ENCODE results near the gene WDPCP. TPM values are rescaled to one million over a fixed set of nuclear protein-coding genes. Genes with fewer than 3 reads are reported as not detected.

Gene WDPCP
- total RNA-seq, 3 donors from 2014 or later: 3.5 to 7.5 (median 5.0) TPM

Other genes starting within 250 kb of the WDPCP start
- gene MDH1, start 486 bp upstream of the WDPCP start, total RNA-seq: 100 to 1,000 TPM; 146 to 161 (median 150) TPM